Activated naive CD4-positive, alpha-beta T cell (primary cell): ENCODE data around the gene TMEM253.

Experiments used
- DNase-seq, 4 experiments: peaks; one replicate each; lab custom pipeline; 2025; lab: John Stamatoyannopoulos, UW

The TMEM253 gene

DNA sequence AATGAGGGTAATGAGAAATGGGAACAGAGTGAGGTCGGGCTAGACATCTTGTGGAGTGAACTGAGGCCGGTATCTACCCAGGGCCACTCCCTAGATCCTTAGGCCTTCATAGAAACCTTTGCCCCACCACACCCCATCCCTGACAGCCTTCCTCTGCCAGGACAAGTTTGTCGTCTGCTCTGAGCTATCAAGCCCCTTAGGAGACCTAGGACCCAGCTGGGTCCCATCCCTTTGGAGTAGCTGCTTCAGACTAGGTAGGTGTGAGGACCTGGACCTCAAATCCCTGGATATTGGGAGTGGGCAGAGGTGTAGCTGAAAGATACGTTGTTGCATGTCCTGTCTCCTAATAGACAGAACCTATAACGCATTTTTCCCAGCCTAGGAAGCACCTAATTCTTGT lies at the start of gene TMEM253:
Gene TMEM253, plus strand, starts transcription at position 136 of the 400 bp plus-strand sequence. CDS start 278 bp downstream, outside the sequence.
- no peak for DNase-seq

- DNase-seq, result no peak
Observed at GRCh38 chr14:21053184-21054122, 47.4 kb upstream of the TMEM253 start.

GRCh38 chr14:21054123-21054767 lies 46.6 kb upstream of the TMEM253 start:
- DNase-seq, result no peak

DNA sequence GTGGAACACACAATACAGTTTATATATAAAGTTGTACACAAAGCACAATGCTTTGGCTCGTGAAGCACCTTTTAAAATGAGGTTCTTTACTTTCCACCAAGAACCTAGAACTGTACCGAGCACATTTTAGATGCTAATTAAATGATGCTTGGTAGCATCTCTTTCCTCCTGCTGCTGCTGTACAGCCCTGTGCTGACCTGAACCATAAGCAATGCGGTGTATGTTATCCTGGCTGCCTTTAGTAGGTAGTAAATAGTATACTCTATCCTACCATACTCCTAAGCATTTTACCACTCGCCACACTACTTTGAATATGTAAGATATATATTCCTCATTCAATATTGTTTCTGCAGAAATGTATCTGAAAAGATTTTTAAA lies 46.1 kb upstream of the TMEM253 start:
- no peak for DNase-seq

DNA sequence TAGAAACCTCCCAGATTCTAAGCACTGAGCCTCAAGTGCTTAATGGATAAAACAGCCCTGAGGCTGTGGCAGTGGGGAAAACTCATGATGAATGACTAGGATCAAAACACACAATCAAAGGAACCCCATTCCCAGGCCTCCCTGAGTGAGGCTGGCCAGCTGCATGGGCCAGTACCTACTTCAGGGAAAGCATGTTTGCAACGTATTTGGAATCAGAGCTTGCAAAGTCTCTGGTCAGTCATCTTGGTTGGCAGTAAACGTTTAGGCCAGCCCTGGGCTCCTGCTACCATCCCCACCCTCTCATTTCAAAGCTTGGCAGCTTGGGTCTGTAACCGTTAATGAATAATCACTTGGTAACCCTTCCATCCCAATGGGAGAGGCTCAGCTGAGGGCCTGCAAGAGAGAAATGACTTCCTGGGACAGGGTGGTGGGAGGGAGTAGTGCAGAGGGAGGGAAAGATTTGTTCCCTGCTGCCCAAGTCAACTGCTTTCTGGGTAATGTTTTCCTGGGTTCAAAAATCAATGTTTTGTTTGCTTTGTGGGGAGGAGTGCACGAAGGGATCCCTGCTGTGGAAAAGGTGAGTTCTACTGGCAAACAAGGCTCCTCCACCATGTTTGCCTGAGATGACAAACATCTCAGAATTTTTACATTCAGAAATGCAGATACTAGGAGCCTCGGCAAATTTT lies 45.3 kb upstream of the TMEM253 start:
- no peak for DNase-seq

DNA sequence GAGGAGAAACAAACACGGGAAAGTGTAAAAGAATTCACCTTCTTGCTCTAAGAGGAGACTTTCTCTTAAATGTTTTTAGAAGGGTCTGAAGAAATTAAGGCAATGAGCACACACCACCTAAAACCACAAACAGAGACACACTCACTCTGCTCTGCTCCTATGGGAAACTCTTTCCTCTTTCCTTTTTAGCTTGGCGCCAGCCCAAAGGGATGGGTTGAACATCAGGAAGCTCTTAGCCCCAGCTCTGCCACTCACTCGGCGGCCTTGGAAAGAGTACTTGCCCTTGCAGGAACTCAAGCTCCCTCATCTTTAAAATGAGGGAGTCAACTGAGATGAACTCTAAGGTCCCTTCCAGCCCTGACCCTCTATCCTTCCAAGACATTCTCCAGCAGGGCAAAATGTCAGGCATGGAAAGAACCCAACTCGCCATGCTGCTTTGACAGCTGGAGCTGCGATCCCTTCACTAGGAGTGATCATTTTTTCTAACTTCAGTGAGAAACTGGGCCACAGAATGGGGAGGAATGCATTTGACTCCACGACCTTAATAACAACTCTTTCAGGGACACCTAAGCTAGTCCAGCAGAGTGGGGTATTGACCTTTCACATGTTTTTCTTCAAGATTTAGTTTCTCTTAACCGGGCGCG lies 44.2 kb upstream of the TMEM253 start:
- no peak for DNase-seq

DNA sequence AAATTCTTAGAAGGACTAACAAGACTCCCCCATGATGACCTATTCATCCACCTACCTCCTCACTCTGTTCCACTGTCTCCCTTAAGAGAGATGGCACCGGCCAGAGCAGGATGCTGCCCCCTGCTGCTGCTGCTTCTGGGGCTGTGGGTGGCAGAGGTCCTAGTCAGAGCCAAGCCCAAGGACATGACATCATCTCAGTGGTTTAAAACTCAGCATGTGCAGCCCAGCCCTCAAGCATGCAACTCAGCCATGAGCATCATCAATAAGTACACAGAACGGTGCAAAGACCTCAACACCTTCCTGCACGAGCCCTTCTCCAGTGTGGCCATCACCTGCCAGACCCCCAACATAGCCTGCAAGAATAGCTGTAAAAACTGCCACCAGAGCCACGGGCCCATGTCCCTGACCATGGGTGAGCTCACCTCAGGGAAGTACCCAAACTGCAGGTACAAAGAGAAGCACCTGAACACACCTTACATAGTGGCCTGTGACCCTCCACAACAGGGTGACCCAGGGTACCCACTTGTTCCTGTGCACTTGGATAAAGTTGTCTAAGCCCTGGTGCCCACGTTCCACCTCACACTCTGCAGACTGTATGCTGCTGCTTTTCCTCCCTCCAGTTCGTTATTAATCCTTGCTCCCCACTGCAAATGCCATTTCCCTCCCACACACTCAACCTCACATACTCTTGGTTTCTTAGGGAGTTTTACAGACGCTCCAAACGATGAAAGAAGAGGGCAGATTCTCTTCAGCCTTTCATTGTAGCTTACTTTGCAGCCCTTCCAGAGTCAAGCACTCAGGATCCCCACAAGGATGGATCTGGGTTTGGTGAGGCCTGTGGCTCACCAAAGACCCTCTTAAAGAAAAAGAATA lies 42.8 kb upstream of the TMEM253 start, which contains the start of gene RNASE8:
Gene RNASE8, plus strand, starts transcription at position 20 of the 873 bp plus-strand sequence. Its CDS starts 71 bp downstream, at position 91.
- no peak for DNase-seq

DNA sequence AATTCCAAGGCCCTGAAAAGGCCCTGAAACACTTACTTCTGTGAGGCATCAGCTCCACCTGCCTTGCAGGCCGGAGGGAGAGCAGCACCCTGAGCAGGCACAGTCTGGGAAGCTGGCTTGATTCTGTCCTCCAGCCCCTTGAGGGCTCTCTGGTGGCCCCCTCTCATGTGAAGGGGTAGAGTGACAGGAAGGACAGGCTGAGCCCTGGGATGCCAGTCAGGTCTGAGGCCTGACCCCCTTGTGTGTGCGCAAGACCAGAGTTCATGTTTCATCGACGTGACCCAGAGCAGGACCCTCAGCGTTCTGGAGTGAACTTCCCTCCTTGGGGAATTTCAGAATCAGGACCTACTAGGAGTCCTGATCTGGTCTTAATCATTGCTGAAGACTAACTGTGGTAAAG lies 42.0 kb upstream of the TMEM253 start:
- DNase-seq, result no peak

DNA sequence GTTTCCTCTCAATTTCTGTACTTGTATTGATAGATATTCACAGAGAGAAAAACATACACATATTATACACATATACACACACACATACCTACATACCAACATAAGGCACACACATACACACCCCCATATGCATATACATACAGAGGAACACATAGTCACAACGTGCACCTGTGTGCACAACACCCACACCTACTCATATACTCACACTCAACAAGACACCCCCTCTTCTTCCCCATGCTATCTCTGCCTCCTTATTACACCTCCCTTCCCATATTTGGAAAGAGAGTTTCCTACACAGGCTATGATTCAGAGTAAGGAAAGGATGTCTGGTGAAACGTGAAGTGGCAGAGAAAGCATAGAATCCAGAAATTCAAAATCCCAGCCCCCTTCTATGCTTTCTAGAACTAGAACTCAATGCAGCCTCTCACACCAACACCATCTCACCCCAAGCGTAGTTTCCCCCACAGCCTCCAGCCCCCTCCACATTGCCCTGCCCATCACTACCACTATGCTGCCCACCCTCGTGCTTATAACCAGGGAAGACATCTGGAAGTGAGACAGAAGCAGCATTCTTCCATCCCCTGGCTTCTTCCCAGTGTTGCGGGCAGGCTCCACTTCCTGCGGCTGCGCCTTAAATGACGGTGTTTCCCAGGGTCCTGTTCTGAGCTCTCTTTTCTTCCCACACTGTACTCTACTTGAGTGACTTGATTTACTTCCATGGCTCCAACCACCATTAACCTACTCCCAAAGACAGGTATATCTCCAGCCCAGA lies 40.8 kb upstream of the TMEM253 start:
- DNase-seq, result no peak

GRCh38 chr14:21060614-21061346 lies 40.1 kb upstream of the TMEM253 start:
- DNase-seq, result no peak

GRCh38 chr14:21061347-21061668 lies 39.6 kb upstream of the TMEM253 start:
- DNase-seq, result no peak

GRCh38 chr14:21063479-21063878 lies 37.4 kb upstream of the TMEM253 start:
- DNase-seq, result no peak

DNA sequence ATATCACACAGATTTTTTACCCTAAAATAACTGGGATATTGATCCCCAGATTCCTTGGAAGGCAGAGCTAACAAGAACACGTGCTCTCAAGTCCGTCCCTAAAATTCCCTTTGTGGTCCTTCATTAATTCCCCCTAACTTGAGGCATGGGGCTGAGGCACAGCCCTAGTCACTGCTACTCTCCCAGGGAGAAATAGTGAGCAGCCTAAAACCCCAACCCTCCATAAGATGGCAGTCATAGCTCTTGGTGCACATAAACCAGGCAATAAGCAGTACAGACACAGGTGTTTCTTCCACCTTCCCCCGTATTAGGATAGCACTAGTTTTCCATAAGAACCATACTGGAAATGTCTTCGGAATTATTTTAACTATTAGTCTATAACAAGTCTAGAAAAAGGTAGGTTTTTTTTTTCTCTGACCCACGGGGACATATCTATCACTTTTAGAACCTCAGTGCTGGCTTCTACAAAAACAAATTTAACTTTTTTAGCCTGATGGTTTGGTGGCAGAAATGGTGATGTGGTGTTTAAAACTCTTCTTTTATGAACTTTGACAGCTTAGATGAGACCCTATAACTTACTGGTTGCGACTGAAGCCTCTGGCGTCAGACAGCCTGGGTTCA lies 33.9 kb upstream of the TMEM253 start:
- DNase-seq, result no peak

- DNase-seq, result peak in 1 of 4 experiments; percentile 23
Observed at GRCh38 chr14:21068521-21069387, 32.1 kb upstream of the TMEM253 start.

GRCh38 chr14:21069388-21070082 lies 31.3 kb upstream of the TMEM253 start:
- DNase-seq, result no peak

DNA sequence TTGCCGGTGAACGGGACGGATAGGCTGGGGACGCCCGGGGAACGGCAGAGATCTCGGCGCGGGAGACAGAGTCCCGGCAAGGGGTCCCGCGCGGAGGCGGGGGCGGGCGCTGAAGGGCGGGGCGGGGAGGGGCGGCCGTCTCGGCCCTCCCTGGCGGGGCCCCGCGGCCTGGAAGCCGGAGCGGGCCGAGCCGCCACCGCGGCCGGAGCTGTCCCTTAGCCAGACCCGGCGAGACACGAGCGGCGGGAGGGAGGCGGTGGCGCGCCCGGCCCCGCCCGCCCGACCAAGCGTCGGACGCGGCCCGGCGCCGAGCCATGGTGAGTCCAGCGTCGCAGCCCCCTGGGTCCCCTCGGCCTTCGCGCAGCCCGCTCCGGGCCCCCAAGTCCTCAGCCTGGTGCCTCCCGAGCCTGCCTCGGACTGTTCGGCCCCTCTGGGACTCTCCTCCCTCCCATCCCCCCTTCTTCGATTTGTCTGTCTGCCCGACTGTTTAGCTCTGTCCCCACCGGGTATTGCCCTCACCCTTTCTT lies 30.7 kb upstream of the TMEM253 start, which contains the start of gene ARHGEF40:
Gene ARHGEF40, plus strand, starts transcription at position 222 of the 527 bp plus-strand sequence. Its CDS starts 93 bp downstream, at position 315.
- DNase-seq, result no peak

GRCh38 chr14:21070610-21071224 lies 30.1 kb upstream of the TMEM253 start:
- no peak for DNase-seq
